Adipose tissue (tissue), 3 donors: Measurements from ENCODE around the gene MTAP. TPM values are rescaled to one million over a fixed set of nuclear protein-coding genes. Genes with fewer than 3 reads are reported as not detected.
A peak's percentile ranks its signal among the peaks of the same experiment; 100 is the strongest.

Experiments
- H3K27ac ChIP-seq: one replicate; pipeline ENCODE4 v1.5.1; 2013; ENCODE audit warnings: low read depth, low read length
- WGBS, 3 donors: extraction: QIAGEN DNeasy Blood & Tissue Kit; methylation state at CpG; one replicate each; pipeline ENCODE4 v1.1.7; 2013; 5-methylcytosine and 5-hydroxymethylcytosine counted together
- polyA plus RNA-seq, 3 donors: library from polyadenylated mRNA; stranded (reverse); fragments of 200-250 nt; gene quantifications; one replicate each; pipeline ENCODE4 v1.2.3, GENCODE V29; 2013
- donor health status: healthy with polysubstance abuse.
- donor health status: Bipolar disorder and iron deficiency.
- donor health status: healthy.

The MTAP gene
- 10 to 100 TPM in 2 of 3 donors, 1 to 10 TPM in 1; 7.7 to 13.4 (median 13.0) TPM for polyA plus RNA-seq

GRCh38 chr9:21802418-21803000 lies at the start of gene MTAP:
TSS of gene MTAP (plus strand) at chr9:21802636. CDS start at chr9:21802749, 113 bp downstream.
- 0 to 1% (median 0%) methylated on average over 22 to 48 of the region's 48 CpGs for WGBS, 3 donors
- H3K27ac ChIP-seq: peak within 1 kb of the TSS; percentile 22

GRCh38 chr9:21753523-21753922 lies 48.9 kb upstream of the MTAP start:
- H3K27ac ChIP-seq: no peak overlapping the region
- 82 to 92% (median 90%) methylated on average over 1 of the region's 1 CpG for WGBS, 3 donors

GRCh38 chr9:21754741-21755140 lies 47.7 kb upstream of the MTAP start:
- 65 to 76% (median 72%) methylated on average over 2 of the region's 2 CpGs for WGBS, 3 donors
- no peak overlapping the region for H3K27ac ChIP-seq

GRCh38 chr9:21758540-21758939 lies 43.9 kb upstream of the MTAP start:
- no peak overlapping the region for H3K27ac ChIP-seq
- 82 to 96% (median 84%) methylated on average over 1 of the region's 1 CpG for WGBS, 3 donors

DNA sequence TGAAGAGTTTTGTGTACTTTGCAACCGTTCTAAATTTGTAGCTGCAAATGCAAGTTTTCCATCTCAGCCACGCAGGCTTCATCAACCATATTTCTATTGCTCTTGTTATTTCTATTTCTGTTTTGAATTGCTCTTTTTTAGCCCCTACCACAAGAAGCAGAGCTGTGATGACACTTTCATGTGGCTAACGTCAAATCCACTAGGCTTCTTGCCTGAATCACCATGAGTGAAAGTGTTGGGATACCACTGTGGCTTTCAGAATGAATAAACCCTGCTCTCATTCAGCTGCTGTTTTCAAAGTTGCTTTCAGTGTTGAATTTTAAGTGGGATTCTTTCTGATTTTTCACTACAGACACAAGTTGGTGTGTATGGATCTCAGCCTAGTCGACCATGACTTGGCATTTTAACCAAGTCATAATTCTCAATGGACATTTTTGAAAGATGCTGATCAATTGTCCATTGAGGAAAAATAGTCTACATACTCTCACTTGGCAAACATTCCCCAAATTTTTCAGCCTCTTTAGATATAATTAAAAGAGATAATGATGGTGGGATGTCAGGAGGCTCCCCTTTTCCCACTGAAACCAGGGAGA lies 41.0 kb upstream of the MTAP start:
- no peak overlapping the region for H3K27ac ChIP-seq
- 49 to 68% (median 67%) methylated on average over 4 of the region's 4 CpGs for WGBS, 3 donors

GRCh38 chr9:21762064-21762463 lies 40.4 kb upstream of the MTAP start:
- WGBS, 3 donors: 74 to 89% (median 85%) methylated on average over 3 of the region's 3 CpGs
- no peak overlapping the region for H3K27ac ChIP-seq

DNA sequence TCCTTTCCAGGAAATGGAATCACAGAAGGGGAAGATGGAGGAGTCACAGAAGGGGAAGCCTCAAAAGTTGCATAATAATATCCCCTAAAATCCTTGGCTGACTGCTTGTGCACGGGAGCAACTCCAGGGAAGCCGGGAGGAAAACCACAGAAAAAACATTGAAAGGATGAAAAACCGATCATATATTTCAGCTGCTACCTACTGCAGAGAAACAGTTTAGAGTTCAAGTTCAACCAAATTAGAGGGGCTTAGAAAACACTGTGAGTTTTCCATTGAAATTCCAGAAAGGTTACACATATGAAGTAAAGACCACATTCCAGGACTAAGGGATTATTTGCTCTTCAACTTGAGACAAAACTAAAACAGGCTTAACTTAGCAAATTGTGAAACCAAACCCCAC lies 37.6 kb upstream of the MTAP start:
- no peak overlapping the region for H3K27ac ChIP-seq
- 29 to 53% (median 42%) methylated on average over 3 of the region's 3 CpGs for WGBS, 3 donors

GRCh38 chr9:21766096-21766495 lies 36.3 kb upstream of the MTAP start:
- no peak overlapping the region for H3K27ac ChIP-seq
- 30 to 69% (median 64%) methylated on average over 2 of the region's 2 CpGs for WGBS, 3 donors

GRCh38 chr9:21770871-21771560 lies 31.4 kb upstream of the MTAP start:
- WGBS, 3 donors: 47 to 63% (median 61%) methylated on average over 1 of the region's 1 CpG

DNA sequence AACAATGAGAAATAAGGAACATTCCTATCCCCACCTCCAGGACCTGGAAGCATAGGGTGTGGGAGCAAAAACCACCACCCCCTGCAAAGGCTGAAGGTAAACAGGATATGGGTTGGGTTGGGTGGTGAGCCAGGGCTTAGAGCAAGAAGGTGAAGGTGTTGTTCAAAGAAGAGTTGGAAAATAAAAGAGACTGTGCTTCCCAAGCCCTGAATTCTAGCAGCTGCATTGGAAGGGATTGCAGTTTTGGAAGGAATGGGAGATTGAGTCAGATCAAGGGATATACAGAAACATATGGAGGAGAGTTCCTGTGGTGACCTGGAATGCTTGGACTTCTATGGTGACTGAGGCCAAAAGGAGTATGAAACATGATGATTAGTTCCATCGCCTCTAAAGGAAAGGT lies 24.7 kb upstream of the MTAP start:
- no peak overlapping the region for H3K27ac ChIP-seq
- 48 to 87% (median 81%) methylated on average over 1 of the region's 1 CpG for WGBS, 3 donors

More at GRCh38 chr9:21770871-21771560, 31.4 kb upstream of the MTAP start:
- no peak overlapping the region for H3K27ac ChIP-seq

- WGBS, 3 donors: 31 to 44% (median 38%) methylated on average over 1 of the region's 1 CpG
Observed at GRCh38 chr9:21778304-21778703, 24.1 kb upstream of the MTAP start.

GRCh38 chr9:21779397-21779796 lies 23.0 kb upstream of the MTAP start:
- WGBS, 3 donors: 66 to 72% (median 67%) methylated on average over 2 of the region's 2 CpGs
- no peak overlapping the region for H3K27ac ChIP-seq

More at GRCh38 chr9:21778304-21778703, 24.1 kb upstream of the MTAP start:
- H3K27ac ChIP-seq: no peak overlapping the region

- WGBS, 3 donors: 41 to 80% (median 70%) methylated on average over 2 of the region's 2 CpGs
- no peak overlapping the region for H3K27ac ChIP-seq
Observed at GRCh38 chr9:21781656-21782055, 20.8 kb upstream of the MTAP start.

DNA sequence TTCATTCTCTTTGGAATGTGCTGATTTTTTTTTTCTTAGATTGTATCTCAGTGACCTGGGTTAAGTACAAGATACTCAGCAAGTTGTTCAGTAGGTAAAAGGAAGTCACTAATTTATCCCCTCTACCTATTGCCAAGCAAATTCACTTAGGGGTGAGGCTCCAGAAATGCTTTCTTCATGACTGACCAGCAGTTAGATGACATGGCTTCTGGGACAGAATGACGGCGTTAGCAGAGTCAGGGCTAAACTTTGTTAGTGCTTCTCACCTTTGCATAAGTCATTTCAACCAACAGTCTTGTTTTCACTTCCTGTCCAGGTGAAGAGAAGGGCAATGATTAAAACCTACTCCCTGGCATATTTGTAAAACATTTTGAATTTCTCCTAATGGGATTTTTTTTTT lies 20.2 kb upstream of the MTAP start:
- no peak overlapping the region for H3K27ac ChIP-seq
- 41 to 65% (median 61%) methylated on average over 2 of the region's 2 CpGs for WGBS, 3 donors

GRCh38 chr9:21788752-21789151 lies 13.7 kb upstream of the MTAP start:
- H3K27ac ChIP-seq: no peak overlapping the region
- 41 to 60% (median 59%) methylated on average over 6 of the region's 6 CpGs for WGBS, 3 donors

DNA sequence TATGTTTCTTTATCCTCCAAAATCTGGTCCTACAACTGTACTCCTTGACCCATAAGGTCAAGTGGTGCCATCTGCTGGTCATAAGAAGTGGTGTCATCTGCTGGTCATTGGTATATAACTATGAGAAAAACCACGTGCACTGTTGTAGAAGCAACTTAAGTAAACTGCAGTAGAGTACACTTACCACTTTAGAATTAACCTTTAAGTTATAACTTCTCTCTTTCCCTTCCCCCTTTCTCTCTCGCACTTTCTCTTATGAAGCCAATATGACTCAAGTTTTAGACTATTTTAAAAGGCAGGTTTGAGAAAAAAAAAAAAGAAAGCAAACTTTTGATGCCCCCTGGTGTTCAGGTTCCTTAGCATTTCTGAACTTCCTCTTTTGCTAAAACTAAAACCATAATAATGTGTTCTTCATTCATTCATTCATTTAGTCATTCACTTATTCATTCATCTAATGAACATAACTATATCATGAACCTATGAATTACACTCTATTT lies 12.8 kb upstream of the MTAP start:
- WGBS, 3 donors: 0 to 1% (median 0%) methylated on average over 2 of the region's 2 CpGs
- no peak overlapping the region for H3K27ac ChIP-seq

DNA sequence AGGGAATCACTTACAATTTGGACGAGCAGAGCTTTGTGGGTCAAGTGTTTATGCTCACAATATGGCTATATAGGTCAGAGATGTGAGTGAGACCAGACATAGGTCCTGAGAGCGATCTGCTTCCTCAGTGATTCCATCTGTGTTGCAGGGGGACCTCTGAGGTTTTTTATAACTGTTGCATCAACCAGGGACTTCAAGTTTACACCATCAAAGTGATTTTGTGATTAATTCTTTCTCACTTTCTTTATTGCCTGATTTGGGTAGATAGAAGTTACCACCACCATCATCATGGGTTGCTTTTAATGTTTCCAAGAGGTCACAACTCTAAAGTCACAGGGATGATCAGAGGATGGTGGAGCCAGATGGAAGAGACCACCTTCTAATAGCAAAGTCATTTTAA lies 7.0 kb upstream of the MTAP start:
- WGBS, 3 donors: 45 to 68% (median 56%) methylated on average over 2 of the region's 2 CpGs

DNA sequence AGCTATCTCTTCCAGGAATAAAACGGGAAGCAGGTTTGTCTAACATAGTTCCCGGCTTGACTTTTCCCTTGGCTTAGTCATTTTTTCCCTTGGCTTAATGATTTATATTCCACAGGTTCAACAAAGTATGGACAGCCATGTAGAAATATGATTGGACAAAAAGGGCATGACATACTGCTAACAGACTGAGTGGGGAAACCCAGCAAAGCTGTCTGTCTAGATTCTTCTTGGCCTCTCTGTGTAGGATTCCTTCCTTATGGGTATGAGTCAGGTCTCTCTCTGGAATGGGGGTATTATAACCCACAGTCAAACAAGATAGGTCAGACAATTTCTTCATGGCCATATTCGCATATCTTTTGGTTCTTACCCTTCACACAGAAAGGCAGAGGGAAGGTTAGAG lies 5.7 kb upstream of the MTAP start:
- 30 to 69% (median 53%) methylated on average over 3 of the region's 3 CpGs for WGBS, 3 donors
- H3K27ac ChIP-seq: no peak overlapping the region

More for the DNA sequence above, 7.0 kb upstream of the MTAP start:
- no peak overlapping the region for H3K27ac ChIP-seq

GRCh38 chr9:21800931-21801682 lies 1.3 kb upstream of the MTAP start:
- 67 to 86% (median 78%) methylated on average over 11 of the region's 11 CpGs for WGBS, 3 donors
- no peak overlapping the region for H3K27ac ChIP-seq
